A549 (cell line): Measurements from ENCODE around the gene MAP6D1.

ENCODE experiments used
- EP300 ChIP-seq, 2 experiments: fragments of >200 bp; sonication (Bioruptor Twin); formaldehyde crosslinking; IDR thresholded peaks; 2 replicates in 1 of 2; 3 replicates in 1 of 2; pipeline ENCODE4 v1.6.1; 2016 to 2017
- RNF2 ChIP-seq: fragments of 200-600 bp; sonication (generic); IDR thresholded peaks from 2 replicates; pipeline ENCODE4 v1.6.1; 2016; ENCODE audit warnings: low read depth, mild to moderate bottlenecking, antibody characterized with exemption, moderate library complexity, borderline replicate concordance
- ZC3H11A ChIP-seq: fragments of 450-650 bp; IDR thresholded peaks from 2 replicates; pipeline ENCODE4 v1.6.1; 2014; ENCODE audit warnings: antibody characterized with exemption, mild to moderate bottlenecking
- TF ChIP-seq, protein P1 (sequence below): fragments of >200 bp; sonication (Bioruptor Twin); formaldehyde crosslinking; IDR thresholded peaks from 3 replicates; pipeline ENCODE4 v1.5.1; 2016

DNA sequence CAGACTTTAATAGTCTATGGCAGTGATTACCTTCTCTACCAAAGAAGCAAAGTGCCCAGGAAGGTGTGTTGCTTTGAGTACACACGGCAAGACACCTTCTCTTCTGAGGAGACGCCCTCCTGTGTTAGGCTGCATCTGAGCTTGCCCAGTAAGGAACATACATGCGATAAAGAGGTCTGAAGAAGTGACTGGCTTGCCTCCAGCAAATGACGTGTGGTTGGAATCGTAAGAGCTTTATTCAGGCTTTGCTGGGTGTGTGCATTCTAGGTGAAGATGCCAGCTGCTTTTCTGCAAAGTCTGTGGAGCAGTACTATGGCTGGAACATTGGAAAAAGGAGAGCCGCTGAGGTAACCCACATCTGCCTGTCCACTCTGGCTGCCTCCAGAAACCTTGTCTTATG, 22.4 kb downstream of the MAP6D1 start:
- TF ChIP-seq RNF2 = no peak
- no peak for TF ChIP-seq EP300 (IDR thresholded peaks at IDR 0.05)
- TF ChIP-seq, protein P1, sequence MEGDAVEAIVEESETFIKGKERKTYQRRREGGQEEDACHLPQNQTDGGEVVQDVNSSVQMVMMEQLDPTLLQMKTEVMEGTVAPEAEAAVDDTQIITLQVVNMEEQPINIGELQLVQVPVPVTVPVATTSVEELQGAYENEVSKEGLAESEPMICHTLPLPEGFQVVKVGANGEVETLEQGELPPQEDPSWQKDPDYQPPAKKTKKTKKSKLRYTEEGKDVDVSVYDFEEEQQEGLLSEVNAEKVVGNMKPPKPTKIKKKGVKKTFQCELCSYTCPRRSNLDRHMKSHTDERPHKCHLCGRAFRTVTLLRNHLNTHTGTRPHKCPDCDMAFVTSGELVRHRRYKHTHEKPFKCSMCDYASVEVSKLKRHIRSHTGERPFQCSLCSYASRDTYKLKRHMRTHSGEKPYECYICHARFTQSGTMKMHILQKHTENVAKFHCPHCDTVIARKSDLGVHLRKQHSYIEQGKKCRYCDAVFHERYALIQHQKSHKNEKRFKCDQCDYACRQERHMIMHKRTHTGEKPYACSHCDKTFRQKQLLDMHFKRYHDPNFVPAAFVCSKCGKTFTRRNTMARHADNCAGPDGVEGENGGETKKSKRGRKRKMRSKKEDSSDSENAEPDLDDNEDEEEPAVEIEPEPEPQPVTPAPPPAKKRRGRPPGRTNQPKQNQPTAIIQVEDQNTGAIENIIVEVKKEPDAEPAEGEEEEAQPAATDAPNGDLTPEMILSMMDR = no peak
- no peak for TF ChIP-seq ZC3H11A
